AG04450 (cell line): Measurements from ENCODE around the gene GPR31. TPM values are rescaled to one million over a fixed set of nuclear protein-coding genes. Genes with fewer than 3 reads are reported as not detected.

ENCODE experiments used
- CTCF ChIA-PET: fragments of 300-600, 350-600 bp; formaldehyde crosslinking; extraction: SDS; loops from one replicate; lab custom pipeline; 2022; ENCODE audit warnings: antibody characterized with exemption, inconsistent platforms; lab: Charles Lee
- POLR2A ChIA-PET: fragments of 350-600 bp; formaldehyde crosslinking; extraction: SDS; loops from one replicate; lab custom pipeline; 2021; ENCODE audit warnings: antibody characterized with exemption, inconsistent platforms; lab: Yijun Ruan, JAX
- DNase-seq: peaks from one replicate; pipeline ENCODE4 v3.0.0-alpha.2; 2011; ENCODE audit warnings: low read depth, low spot score
- H3K27ac ChIP-seq: one replicate; pipeline ENCODE4 v1.5.1; 2012; ENCODE audit warnings: low read depth, low read length, control low read depth
- H3K27me3 ChIP-seq: one replicate; pipeline ENCODE4 v1.6.0; 2012; ENCODE audit warnings: low read length; ENCODE audit not compliant: control insufficient read depth, insufficient read depth
- H3K4me3 ChIP-seq: 2 replicates; pipeline ENCODE4 v1.5.1; 2011; ENCODE audit warnings: mild to moderate bottlenecking, low read depth, low read length, control low read depth
- H3K9me3 ChIP-seq: 2 replicates; pipeline ENCODE4 v1.5.1; 2012; ENCODE audit warnings: low read length; ENCODE audit not compliant: control insufficient read depth, insufficient read depth
- CTCF ChIP-seq: IDR thresholded peaks from 2 replicates; pipeline ENCODE4 v1.5.1; 2011; ENCODE audit warnings: low read depth, low read length, control low read depth, inconsistent platforms
- polyA plus RNA-seq: library from polyadenylated mRNA; depleted of rRNA; stranded (reverse); fragments of >200 nt; gene quantifications from 2 replicates; pipeline ENCODE4 v1.2.3, GENCODE V29; 2011

The GPR31 gene
- polyA plus RNA-seq, 1 experiment, result not detected

GRCh38 chr6:167120583-167120903, 37.2 kb downstream of the GPR31 start:
- DNase-seq, result no peak
- CTCF ChIA-PET, result no interaction called here

GRCh38 chr6:167119670-167120582, 37.9 kb downstream of the GPR31 start:
- TF ChIP-seq CTCF, result no peak
- POLR2A ChIA-PET, result no interaction called here
- H3K27ac ChIP-seq, result no peak overlapping the region
- no peak for DNase-seq
- CTCF ChIA-PET, result no interaction called here
- H3K4me3 ChIP-seq, result no peak overlapping the region
- H3K27me3 ChIP-seq, result no peaks in the 10 kb centered on the region
- peaks cover 38% of the 10 kb centered on the region for H3K9me3 ChIP-seq

More at GRCh38 chr6:167120583-167120903, 37.2 kb downstream of the GPR31 start:
- Histone ChIP-seq H3K27ac (no peak overlapping the region), H3K27me3 (no peaks in the 10 kb centered on the region), H3K9me3 (peaks cover 36% of the 10 kb centered on the region), H3K4me3 (no peak overlapping the region)
- POLR2A ChIA-PET, result no interaction called here
- no peak for TF ChIP-seq CTCF

- Histone ChIP-seq H3K27ac (no peak overlapping the region), H3K4me3 (no peak overlapping the region), H3K27me3 (no peaks in the 10 kb centered on the region), H3K9me3 (peaks cover 46% of the 10 kb centered on the region)
- no peak for DNase-seq
- POLR2A ChIA-PET, result no interaction called here
- CTCF ChIA-PET, result no interaction called here
- no peak for TF ChIP-seq CTCF
These were observed 38.9 kb downstream of the GPR31 start for GRCh38 chr6:167118839-167119238.

GRCh38 chr6:167118006-167118405, 39.8 kb downstream of the GPR31 start:
- Histone ChIP-seq H3K4me3 (no peak overlapping the region), H3K27ac (no peak overlapping the region), H3K9me3 (peaks cover 48% of the 10 kb centered on the region), H3K27me3 (no peaks in the 10 kb centered on the region)
- ChIA-PET CTCF (no interaction called here), POLR2A (no interaction called here)
- no peak for DNase-seq
- TF ChIP-seq CTCF, result no peak

GRCh38 chr6:167116838-167117228, 40.9 kb downstream of the GPR31 start:
- no peak for DNase-seq
- H3K9me3 ChIP-seq, result peaks cover 44% of the 10 kb centered on the region
- CTCF ChIA-PET, result no interaction called here
- no peak overlapping the region for H3K4me3 ChIP-seq
- H3K27ac ChIP-seq, result no peak overlapping the region
- H3K27me3 ChIP-seq, result no peaks in the 10 kb centered on the region
- POLR2A ChIA-PET, result no interaction called here
- TF ChIP-seq CTCF, result no peak
